K562 (cell line): Measurements from ENCODE around the gene SNRPB.

Experiments used
- FOXK2 ChIP-seq, 2 experiments: fragments of 450-650 bp; IDR thresholded peaks in 1 of 2; conservative IDR thresholded peaks in 1 of 2; 2 replicates each; pipeline ENCODE4 v1.6.1; 2016; ENCODE audit warnings: low read depth in 2 of 2, mild to moderate bottlenecking in 1 of 2
- NR2F6 ChIP-seq: fragments of 450-650 bp; formaldehyde crosslinking; IDR thresholded peaks from 2 replicates; pipeline ENCODE4 v1.4.0; 2020; ENCODE audit warnings: mild to moderate bottlenecking
- RBFOX2 ChIP-seq: fragments of 200-400 bp; formaldehyde crosslinking; IDR thresholded peaks from 2 replicates; pipeline ENCODE4 v1.6.1; 2017; ENCODE audit warnings: low read depth, mild to moderate bottlenecking, low read length, moderate library complexity
- SP2 ChIP-seq: IDR thresholded peaks from 2 replicates; pipeline ENCODE4 v1.6.1; 2011; ENCODE audit warnings: mild to moderate bottlenecking, low read depth, low read length, moderate library complexity; ENCODE audit not compliant: poor library complexity, severe bottlenecking; ENCODE audit errors: extremely low read depth
- TAF1 ChIP-seq: IDR thresholded peaks from 2 replicates; pipeline ENCODE4 v1.6.1; 2011; ENCODE audit warnings: mild to moderate bottlenecking, low read length, moderate library complexity; ENCODE audit not compliant: insufficient read depth, control insufficient read depth, severe bottlenecking; ENCODE audit errors: extremely low read depth
- ZFP30 ChIP-seq: fragments of 250-450 bp; sonication (Bioruptor Pico); IDR thresholded peaks from 2 replicates; pipeline ENCODE4 v1.8.0; 2022; ENCODE audit warnings: moderate library complexity, mild to moderate bottlenecking, inconsistent platforms, borderline replicate concordance
- TF ChIP-seq, protein P1 (sequence below): fragments of 250-450 bp; sonication (Bioruptor Pico); IDR thresholded peaks from 2 replicates; pipeline ENCODE4 v1.8.0; 2021; ENCODE audit warnings: borderline replicate concordance, mild to moderate bottlenecking, moderate library complexity; ENCODE audit not compliant: poor library complexity, severe bottlenecking
- TF ChIP-seq, protein P2 (sequence below): sonication (generic); formaldehyde crosslinking; IDR thresholded peaks from 2 replicates; pipeline ENCODE4 v1.8.0; 2022; ENCODE audit warnings: mild to moderate bottlenecking, missing genetic modification reagents, borderline replicate concordance

DNA sequence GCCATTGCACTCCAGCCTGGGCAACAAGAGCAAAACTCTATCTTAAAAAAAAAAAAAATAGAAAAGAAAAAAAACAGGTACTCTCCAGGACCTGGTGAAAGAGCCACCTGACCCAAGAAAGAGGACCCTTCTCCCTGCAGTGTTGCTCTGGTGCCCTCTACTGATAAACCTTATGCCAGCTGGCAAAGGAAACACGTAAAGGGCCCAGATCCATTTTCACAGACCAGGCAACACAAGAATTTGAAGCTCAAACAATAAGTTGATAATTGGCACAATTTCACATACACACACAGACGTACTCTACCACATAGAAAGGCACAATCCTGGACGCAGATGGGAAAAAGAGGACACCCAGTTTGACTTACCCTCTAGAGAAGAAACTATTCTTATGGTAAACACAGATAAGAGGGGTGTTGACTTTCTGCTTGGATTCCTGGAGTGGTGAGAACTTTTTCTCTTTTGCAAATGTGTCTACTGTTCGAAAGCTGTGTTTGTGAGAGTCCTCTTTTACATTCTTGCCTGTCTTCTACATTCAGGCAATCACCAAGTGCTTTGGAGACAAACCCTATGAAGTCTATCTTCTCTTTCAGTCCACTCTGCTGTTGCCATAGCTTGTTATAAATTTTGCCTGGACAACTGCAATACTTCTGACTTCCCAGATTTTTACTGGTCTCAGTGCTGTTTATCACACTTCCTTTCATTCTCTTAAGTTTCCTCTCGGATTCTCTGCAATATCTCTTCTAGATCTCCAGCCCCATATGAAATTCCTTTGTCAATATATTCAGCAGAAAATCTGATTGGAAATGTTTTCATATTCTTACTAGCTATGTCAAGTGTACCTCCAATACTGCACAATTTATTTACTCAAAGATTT is 6.4 kb upstream of the SNRPB start:
- TF ChIP-seq, protein P1, sequence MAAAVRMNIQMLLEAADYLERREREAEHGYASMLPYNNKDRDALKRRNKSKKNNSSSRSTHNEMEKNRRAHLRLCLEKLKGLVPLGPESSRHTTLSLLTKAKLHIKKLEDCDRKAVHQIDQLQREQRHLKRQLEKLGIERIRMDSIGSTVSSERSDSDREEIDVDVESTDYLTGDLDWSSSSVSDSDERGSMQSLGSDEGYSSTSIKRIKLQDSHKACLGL, result no peak
- no peak for TF ChIP-seq ZFP30 (CRISPR knock-in tag)
- no peak for TF ChIP-seq TAF1
- TF ChIP-seq, protein P2, sequence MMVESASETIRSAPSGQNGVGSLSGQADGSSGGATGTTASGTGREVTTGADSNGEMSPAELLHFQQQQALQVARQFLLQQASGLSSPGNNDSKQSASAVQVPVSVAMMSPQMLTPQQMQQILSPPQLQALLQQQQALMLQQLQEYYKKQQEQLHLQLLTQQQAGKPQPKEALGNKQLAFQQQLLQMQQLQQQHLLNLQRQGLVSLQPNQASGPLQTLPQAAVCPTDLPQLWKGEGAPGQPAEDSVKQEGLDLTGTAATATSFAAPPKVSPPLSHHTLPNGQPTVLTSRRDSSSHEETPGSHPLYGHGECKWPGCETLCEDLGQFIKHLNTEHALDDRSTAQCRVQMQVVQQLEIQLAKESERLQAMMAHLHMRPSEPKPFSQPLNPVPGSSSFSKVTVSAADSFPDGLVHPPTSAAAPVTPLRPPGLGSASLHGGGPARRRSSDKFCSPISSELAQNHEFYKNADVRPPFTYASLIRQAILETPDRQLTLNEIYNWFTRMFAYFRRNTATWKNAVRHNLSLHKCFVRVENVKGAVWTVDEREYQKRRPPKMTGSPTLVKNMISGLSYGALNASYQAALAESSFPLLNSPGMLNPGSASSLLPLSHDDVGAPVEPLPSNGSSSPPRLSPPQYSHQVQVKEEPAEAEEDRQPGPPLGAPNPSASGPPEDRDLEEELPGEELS, result no peak
- no peak for TF ChIP-seq NR2F6 (CRISPR knock-in tag)
- no peak for TF ChIP-seq RBFOX2
- no peak for TF ChIP-seq SP2
- no peak for TF ChIP-seq FOXK2 (conservative IDR thresholded peaks at IDR 0.05 in 1 of 2, IDR thresholded peaks at IDR 0.05 in 1 of 2; ENCODE audit: low read depth in 2 of 2)
